GF-D8 (cell line): ENCODE results near the gene CNN3.

ENCODE experiments used
- DNase-seq: peaks from one replicate; lab custom pipeline; 2025; lab: John Stamatoyannopoulos, UW

Gene CNN3

DNA sequence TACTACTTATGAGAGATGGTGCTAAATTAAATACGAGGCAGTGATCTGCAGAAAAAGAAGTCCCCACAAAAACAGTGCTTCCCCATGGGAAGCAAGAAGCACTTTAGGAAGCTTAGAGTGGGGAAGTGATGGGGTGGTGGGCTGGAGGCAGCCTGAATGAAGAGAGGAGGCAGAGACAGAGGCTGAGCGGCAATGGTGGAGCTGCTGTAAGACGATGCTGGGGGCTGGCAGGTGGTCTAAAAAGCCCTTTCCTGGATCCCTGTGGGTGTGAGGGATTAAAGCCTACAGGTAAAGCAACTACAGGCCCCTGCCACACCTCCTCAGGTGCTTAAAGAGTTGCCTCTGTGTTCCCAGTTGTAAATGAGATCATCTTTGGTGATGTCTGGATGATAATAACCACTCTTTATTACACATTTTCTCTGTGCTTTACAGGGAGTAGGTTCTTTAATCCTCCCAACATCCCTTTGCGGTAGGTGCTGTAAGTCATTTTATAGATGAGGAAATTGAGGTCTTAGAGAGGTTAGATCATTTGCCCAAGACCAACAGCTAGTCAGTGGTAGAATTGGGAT lies 39.2 kb downstream of the CNN3 start:
- DNase-seq, result no peak

DNA sequence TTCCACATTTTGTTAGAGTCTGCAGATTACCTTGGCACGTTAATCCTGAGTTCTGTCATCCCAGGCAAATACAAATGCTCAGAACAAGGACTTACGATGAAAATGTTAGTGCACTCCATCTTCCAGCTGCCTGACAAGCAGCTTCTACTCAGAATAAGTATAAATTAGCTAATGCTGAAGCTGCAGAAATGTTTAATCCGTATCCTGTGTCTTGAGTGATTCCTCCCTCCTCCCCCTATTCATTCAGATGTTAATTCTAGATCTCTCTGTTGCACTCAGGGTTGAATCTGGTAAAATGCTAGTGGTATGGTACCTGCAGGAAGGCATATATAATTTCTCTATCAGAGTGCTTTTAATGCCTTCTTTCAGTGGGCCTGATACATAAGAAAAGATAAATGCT lies 39.8 kb downstream of the CNN3 start:
- DNase-seq, result no peak

DNA sequence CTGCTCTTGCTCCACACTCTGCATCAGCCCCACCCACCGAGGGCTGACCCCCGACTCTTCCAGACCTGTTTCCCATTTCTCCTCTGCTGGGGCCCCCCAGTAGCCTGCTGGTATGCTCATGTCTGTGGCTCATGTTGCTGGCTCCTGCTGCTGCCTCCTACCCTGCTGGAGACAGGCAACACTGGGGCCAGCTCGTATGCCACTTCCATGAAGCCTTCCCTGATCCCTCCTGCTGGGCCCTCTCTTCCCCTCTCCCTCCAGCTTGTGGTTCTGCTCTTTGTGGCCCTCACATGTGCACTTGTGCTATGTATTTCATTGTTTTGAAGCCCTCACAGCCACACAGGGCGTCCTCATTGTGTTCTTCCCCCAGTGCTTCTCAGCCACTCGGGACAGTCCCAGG lies 40.5 kb downstream of the CNN3 start:
- DNase-seq, result no peak

DNA sequence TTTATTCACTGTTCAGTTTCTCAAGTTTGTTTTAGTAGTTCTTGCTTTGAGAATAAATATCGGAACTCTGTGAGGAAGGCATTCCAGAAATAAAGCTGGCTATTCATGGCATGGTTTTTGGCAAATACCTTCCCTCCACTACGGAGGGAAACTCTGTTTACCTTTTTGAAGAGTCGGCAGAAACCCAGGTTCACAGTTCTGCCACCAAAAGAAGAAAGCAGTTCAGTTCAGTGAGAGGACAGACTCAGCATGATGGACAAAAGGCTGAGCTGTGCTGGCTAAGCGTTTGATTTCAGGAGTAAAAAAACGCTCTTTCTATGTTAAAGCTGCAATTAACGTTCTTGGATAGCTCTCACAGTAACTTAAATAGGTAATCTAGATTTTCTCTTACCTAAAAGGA lies 42.4 kb downstream of the CNN3 start:
- DNase-seq, result no peak

DNA sequence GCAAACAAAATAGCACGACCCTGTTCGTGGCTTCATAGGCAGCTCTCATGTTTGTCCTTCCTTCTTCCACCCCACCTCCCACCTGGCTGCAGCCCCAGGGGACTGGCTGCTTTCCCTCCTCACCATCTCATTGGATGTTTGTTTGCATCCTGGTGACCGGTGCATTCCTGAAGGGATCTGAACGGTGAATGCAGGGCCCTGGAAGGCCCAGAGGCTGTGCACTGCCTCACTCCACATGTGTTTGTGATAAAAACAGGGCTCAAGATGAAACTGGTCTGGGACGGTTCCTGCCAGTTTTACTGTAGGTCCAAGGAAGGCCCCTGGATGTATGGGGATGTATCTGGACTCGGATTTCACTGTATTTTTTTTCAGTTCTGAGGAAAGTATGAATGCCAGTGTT lies 42.8 kb downstream of the CNN3 start:
- no peak for DNase-seq

DNA sequence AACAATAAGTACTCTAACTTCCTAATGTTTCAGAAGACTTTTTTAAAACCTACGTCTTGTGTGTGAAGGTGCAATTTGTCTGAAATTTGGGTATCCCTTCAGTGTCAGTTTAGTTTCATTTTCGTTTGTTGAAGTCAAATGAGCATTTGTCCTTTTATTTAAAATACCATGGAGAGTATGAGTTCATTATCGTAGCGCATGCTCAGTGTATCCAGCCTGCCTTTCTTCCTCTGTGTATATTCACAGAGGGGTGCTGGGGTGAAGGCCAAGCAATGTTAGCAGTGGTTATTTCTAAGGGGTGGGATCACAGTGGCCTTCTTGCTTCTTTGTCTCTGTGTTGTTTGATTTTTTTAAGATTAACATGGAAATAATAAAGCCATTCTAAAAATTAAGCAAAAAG lies 43.2 kb downstream of the CNN3 start:
- no peak for DNase-seq

DNA sequence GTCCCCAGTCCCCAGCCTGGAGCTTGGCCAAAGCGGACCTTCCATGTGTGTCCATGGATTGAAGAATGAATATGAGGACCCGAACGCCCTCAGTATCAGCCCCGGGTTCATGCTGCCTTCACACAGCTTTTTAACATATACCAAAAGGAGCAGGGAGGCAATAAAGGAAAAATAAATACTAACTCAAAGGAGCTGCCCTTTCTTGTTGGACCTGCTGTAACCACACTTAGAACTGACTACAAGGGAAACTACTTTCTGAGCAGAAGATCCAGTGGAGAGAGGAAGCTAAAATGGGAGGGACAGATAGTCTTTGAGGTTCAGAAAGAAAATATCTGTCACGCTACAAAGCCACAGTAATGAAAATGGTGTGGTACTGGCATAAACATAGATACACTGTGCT lies 48.6 kb downstream of the CNN3 start:
- no peak for DNase-seq

DNA sequence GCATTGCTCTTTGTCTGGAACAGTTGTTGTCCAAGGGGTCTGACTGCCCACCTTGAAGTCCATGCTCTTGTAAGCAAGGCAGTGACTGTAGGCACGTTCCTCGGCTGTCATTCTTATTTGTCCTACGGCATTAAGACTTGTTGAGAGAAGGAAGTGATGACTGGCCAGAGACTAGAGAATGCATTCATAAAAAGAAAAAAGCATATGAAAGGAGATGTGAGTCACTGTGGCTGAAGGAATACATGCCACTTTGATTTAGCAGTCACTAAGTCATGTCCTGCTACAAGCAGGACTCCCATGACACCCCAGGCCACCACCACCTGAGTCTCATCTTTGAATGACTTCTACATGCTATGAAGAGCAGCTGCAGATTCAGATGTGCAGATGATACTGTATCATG lies 50.5 kb downstream of the CNN3 start:
- no peak for DNase-seq

DNA sequence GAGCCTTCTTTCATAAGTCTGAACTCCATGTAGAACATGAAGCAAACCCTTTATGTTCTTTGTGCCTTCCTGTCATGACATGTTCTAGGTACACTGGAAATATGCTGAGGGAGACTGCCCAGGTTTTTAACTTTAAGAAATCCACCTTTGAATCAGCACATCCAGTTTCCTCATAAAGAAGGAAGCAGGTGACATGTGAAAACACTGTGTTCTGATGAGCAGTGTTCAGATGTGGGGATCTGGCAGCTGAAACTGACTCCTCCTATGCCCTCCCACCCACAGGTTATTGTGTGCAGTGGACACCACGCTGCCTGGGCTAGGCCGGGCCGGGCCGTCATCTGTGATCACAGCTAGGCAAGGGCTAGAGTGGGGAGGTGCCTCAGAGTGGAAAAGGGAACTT lies 51.1 kb downstream of the CNN3 start:
- no peak for DNase-seq

DNA sequence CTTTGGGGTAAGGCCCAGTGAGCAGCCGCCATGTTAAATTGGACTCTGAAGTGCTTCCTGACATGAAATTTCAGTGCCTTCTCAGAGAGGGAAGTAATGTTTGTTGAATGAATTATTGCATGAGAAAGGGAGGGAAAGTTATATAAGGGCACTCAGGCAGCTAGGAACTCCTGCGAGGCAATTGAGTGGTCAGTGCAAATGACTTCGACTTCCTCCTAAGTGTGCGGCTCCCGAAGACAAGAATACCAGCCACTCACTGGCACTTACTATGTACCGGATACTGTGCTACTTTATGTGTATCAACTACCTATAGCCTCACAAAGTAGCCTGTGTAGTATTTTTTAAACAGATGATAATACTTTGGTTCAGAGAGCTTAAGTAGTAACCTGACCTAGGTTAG lies 52.5 kb downstream of the CNN3 start:
- no peak for DNase-seq

DNA sequence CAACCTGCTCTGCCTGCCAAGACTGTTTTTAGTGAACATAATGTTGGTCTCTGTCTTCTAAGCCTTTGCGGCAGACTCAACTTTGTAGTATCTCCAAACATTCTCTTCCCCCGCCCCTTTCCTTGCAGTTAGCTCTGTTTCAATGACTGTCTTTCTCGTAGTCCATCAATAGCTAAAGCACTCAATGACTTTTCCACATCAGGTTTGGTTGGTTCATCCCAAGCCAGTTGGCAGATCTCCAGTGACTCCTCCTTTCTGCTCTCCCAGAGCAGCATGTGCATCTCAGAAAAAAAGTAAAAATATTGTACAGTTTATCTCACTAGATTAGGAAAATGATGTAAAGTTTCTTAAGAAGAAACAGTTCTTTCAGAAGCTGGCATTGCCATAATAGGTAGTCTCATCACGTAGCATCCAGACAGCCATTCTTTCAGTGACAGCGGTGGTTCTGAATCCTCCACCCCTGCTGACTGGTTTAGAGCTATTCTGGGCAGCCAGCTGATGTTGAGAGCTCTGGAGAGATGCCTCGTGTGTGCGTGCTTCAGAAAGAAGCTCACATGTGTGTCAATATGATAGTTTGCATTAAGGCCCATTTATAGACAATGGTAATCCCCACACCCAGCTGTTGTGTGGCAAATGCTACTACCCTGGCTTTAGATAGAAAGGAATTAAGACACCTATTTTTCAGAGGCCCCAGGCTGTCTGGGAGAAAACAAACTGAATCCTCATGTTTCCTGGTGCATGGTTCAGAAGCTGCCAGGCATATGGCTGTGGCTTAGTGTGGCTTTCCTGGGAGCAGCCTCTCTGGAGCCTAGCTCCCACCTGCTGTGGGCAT lies 53.2 kb downstream of the CNN3 start:
- no peak for DNase-seq

DNA sequence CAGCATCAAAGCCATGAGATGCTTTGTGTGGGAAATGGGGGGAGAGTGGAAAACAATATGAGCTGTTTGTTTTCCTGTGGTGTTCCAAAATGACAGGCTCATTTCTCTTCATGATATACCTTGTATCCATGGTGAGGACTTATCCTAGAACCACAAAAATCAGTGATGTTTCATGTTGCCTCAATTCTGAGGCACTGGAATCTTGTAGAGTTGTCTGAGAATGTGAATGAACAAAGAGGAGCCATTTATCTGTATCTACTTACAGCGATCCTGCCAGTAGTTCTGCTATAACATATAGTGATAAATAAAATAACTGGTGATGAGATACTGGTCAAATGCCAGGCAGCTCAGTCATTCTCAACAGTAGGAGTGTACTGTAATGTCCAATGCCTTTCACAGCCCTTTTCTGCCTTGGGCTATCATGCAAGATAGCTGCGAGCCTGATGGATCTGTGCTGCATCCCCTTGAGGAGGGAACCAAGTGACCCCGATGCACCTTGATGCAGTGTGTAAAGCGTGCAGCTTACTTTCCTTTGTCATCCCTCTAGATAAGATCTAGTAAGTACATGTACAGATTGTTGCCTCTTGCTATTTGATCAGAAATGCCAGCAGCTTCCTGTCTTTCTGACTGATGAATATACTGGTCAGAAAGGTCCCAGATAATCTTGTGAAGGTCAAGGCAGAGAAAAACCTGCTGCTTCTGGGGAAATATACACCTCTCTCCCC lies 54.0 kb downstream of the CNN3 start:
- DNase-seq, result no peak

DNA sequence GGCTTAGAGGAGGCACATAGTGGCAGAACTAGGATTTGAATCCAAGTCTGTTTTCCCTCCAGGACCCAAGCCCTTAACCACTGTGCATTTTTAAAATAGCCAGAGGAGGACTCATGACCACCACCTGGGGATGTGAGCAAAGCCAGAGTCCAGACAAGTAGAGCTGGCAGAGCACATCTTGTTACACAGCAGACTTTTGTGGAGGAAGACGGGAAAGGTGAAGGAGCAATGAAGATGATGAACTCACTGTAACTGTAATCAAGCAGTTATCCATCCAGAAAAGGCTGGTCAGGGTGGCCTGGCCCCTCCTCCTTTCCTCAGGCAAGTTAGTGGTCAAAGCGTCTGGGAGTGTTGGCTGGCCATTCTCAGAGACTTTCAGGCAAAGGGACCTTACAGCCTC lies 55.9 kb downstream of the CNN3 start:
- DNase-seq, result no peak

DNA sequence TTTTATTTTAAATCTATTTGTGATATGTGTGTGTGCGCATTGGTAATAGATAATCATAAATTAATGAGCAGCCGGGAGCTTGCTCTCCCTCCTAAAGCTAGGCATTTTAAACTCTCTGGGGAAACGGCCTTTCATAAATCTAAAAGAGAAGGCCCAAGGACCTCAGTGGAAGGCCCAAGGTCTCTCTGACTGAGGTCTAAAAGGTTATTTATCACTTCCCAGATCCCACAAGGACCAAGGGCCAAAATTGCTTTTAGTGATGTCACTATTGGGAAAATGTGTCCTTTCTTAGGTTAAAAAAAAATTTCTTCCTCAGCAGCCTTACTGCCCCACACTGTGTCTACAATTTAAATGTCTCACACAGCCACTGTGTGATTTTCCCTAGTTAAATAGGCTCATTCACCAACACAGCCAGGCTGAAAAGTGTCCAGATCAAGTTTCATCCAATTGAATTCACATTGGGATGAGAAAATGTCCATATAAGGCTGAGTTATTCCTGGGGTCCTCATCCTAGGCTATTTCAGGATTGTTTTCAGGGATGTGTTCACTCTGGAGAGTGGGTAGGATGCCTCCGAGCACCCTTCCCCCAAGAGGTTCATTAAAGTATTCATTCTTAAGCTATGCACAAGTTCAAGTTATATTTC lies 60.6 kb downstream of the CNN3 start:
- no peak for DNase-seq

DNA sequence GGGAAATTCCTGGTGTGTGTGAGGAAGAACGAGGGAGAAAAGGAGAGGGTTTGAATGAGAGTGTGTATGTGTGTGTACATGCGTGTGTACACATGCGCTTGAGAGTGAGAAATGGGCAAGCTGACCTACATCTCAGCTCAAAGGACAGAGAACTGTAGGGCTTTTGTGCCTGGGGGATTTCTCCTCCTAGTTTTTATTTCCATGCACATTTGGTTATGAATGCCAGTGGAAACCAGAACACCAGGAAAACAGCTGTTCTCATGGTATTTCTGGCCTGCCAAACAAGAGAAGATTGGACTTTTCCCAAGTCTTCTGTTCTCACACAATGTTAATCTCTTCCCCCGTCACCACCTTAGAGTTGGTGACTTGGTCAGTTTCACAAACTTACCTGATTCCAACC lies 61.5 kb downstream of the CNN3 start:
- DNase-seq, result no peak

DNA sequence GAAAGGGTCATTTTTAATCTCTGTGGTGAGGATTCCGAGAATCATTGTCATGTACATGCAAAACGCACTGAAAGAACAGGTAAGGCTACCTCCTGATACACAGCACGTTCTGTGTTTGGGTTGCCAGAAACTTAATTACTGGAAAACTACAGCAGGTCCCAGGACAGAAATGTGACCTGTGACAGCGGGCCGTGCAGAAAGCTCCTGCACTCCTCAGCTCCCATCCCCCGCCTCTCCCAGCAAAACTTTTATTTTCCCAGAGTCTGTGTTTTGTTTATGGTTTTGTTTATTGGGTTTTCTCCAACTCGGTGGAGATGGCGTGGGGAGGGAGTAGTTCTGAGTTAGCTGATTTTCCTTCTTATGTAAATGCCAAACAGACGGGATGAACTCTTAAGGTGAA lies 62.1 kb downstream of the CNN3 start:
- no peak for DNase-seq

DNA sequence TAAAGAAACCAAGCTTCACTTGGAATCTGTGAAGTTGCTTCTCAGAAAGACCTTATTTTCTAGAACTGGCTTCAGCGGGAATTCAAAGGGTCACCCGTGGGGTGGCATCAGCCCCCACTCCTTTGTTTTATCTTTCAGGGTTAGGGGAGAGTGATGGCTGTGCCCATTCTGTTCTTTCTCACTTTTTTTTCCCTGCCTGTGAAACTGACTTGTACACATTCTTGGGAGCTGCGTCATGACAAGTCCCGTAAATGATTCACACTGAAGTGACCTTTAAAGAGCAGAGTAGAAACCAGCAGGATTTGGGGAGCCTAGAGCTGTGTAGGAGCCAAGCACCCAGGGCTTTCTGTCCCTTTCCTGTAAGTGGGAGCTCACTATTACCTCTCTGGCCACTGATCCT lies 63.0 kb downstream of the CNN3 start:
- DNase-seq, result no peak

DNA sequence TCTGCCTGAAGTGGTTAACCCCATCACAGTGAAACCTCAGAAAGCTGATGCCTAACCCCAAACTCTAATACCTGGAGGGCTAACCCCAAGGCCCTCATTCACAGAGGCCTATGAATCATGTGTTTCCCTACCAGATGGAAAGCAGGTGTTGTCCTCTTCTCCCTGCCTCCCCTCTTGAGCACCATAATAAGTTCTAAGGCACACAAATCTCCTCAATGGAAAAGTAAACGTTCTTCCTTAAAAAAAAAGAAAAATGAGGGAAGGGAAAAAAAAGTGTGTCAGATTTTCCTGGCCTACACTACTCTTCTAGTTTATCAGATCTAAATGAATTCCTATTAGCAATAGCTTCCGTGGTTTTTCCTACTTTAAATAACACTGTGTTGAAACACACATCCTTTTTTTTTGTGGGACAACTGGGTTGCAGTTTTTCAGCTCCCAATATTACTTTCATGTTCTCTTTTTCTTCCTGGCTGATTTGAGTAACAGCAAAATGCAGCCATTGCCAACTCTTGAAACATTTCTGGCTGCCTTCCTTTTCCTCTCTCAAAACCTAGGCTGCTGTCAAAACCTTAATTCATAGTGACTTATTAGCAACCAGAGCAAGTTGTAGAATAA lies 63.5 kb downstream of the CNN3 start:
- no peak for DNase-seq

DNA sequence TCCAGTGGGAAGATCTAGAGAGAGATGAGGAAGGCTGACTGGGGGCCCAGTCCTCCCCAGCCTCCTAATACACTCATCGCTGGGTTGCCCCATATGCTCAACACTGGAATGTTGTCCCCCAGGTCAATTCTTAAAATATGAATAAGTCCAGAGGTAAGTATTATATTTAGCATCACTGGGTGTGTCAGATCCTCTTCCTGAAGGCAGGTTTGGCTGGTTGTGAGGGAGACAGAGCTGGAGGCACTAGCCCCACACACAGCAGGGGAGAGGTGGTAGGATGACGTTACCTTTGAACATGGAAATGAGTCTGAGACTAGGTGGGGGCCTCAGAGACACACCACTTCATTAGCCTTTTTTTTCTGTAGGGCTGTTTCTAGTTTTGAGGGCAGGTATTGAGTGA lies 64.2 kb downstream of the CNN3 start:
- DNase-seq, result no peak

DNA sequence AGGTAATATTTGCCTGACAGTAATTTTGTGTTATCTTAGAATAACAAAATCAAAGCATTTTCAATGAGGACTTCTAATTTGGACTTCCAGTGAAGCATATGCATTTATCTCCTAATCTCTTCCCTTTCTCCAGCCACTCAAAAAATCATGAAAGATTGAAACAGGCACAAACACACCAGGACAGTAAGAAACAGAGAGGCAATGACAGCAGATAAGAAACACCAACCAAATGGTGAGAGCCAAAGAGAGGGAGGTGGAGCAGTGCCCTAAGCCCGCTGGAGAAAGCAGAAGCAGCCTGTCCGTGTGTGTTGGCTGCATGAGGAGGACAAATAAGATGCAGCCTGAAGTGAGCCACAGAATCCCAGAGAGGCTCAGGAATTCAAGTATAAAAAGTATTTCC lies 67.7 kb downstream of the CNN3 start:
- no peak for DNase-seq

DNA sequence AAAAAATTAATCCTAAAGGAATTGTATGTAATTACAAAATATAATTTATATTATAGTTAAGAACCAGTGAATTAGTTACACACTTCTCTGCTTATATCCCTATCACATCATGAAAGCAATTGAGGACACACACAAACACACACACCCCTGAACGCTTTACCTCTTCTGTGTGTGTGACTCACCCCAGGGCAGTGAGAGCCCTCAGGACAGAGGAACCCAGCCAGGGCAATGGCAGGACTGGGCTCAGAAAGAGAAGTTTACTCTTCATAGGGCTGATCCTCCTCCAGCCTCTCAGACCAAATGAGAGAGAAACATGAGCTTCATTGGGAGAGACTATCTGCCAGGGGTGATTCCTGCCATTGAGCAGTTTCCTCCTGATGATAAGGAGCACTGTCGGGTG lies 68.6 kb downstream of the CNN3 start:
- DNase-seq, result no peak

DNA sequence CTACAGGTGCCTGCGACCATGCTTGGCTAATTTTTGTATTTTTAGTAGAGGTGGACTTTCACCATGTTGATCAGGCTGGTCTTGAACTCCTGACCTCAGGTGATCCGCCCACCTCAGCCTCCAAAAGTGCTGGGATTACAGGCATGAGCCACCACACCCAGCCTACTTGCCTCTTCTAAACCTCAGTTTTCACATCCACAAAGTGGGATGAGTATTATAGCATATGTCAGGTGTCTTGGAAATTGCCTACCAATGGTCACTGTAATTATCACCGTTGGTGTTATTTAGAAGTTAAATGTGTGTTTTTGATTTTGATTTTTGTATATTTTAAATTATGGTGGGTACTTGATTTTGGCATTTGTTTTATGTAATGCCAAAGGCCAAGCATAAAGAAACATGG lies 70.0 kb downstream of the CNN3 start:
- DNase-seq, result no peak

DNA sequence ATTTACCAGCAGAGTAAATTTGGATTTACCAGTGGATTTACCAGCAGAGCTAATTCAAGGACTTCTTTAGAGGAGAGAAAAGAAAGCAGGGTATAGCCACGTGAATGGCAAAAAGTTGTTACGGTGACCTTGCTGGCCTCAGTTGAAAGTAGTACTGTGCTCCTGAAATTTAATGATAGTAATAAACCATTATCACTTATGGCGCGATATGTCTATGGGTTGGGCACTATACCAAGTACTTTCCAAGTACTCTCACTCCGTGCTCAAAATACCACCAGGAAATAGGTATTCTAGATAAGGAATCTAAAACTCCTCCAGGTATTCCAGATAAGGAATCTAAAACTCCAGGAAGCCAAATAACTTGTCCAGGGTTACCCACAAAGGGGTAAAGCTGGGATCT lies 70.9 kb downstream of the CNN3 start:
- DNase-seq, result no peak
